SIG-M5 treated with dmso at 0.1 percent for 504 hours (cell line): ENCODE measurements around the gene SIRPA.

Experiments
- DNase-seq: peaks from one replicate; lab custom pipeline; 2025; ENCODE audit not compliant: unreplicated experiment; lab: John Stamatoyannopoulos, UW

The SIRPA gene

GRCh38 chr20:1973601-1974440, 78.6 kb downstream of the SIRPA start:
- no peak for DNase-seq

DNA sequence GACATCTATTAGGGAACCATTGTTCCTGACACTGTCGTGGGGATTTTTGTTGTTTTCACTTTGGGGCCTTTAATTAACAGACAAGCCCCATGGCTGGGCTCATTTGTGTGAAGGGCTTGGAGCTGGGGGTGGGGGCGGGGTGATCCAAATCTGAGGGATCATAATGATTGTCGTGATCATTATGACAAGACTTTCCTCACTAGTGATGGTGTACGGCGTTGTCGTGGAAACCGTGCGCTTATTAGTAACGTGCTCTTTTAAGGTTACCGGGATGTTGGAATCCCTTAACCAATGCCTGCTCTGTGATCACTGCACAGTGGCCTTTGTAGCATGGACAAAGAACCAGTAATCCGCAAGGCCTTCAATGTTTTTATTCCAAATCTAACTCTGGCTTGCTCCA, 80.1 kb downstream of the SIRPA start:
- no peak for DNase-seq

- no peak for DNase-seq
These were observed 84.0 kb downstream of the SIRPA start for GRCh38 chr20:1979106-1979778.

DNA sequence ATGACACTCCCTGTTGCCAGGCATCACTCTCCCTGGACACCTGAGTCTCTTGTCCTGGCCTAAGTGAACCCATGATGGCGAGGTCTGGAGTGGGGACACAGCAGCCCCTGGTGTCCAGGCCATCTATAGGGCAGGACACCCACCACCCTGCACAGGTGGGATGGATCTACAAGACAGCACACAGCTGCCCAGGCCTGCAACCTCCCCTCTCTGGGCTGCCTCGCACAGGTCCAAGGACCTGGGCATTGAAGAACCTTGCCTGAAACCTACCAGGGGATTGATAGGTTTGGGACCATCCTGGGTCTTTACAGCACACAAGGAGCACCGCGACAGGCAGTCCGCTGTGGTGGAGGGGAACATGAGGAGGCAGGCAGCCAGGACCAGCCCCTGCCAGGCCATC, 87.5 kb downstream of the SIRPA start:
- no peak for DNase-seq

DNA sequence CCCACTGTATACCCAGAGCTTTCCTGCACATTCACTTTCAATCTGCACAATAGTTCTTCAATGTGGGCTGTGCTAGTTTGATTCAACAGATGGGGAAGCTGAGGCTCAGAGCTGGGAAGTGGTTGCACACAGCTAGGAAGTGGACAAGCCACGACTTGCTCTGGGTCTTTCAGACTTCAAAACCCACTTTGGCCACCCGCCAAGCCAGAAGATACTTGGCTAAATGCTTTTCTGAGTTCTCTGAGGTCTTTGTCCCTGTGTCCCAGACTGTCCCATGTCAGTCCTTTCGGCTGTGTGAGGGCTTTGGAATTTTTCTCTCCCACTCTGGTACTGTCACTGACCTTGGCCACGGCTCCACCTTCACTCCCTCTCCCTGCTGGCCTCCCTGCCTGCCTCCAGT, 88.1 kb downstream of the SIRPA start:
- no peak for DNase-seq

DNA sequence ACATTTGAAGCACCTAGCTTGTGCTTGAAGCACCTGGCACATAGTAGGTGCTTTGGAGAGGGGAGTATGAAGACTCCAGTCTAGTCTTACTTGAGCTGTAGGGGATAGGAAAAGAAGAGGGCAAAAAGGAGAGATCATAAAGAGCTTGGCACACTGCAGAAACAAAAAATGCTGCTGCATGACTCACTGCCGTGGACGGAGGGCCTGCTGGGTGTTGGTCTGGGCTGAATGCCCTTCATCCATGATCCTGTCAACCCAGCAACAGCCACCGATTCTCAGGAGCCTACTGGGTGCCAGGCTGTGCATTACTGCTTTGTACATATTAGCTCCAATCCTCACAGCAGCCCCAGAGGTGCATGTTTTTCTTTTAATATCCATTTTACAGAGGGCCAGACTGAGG, 92.6 kb downstream of the SIRPA start:
- DNase-seq, result no peak
